ENCODE measurements around the gene TWIST2.

GRCh38 chr2:238851026-238851425 is 3.1 kb downstream of the TWIST2 start:
- no peak for TF ChIP-seq CTCF (IDR thresholded peaks at IDR 0.05)
- TF ChIP-seq POLR2A (IDR thresholded peaks at IDR 0.05): no peak
- no peak for TF ChIP-seq POLR2AphosphoS5 (IDR thresholded peaks at IDR 0.05)

Measured in prostate gland (tissue), 2 donors.